GM12878 (cell line): ENCODE results near the gene C10orf90.

ENCODE experiments used
- EZH2 ChIP-seq: IDR thresholded peaks from 2 replicates; pipeline ENCODE4 v1.6.1; 2012; ENCODE audit warnings: low read depth, mild to moderate bottlenecking, control low read depth, inconsistent platforms, low read length, borderline replicate concordance; ENCODE audit not compliant: control insufficient read depth
- NFIC ChIP-seq: IDR thresholded peaks from 2 replicates; pipeline ENCODE4 v1.6.1; 2012; ENCODE audit warnings: low read depth, mild to moderate bottlenecking, inconsistent platforms, low read length, moderate library complexity

GRCh38 chr10:126592901-126593300, 77.6 kb downstream of the C10orf90 start:
- no peak for TF ChIP-seq NFIC
- no peak for TF ChIP-seq EZH2
